IPS-18c (cell line): Measurements from ENCODE around the gene ETS1.

Experiments used
- H3K4me3 ChIP-seq: 2 replicates; pipeline ENCODE4 v1.7.0; 2013; ENCODE audit warnings: low read depth, mild to moderate bottlenecking, low read length, moderate library complexity; ENCODE audit not compliant: insufficient read depth
- H3K9me3 ChIP-seq: one replicate; pipeline ENCODE4 v1.6.1; 2013; ENCODE audit warnings: mild to moderate bottlenecking, low read length, moderate library complexity; ENCODE audit not compliant: control insufficient read depth, insufficient read depth

The ETS1 gene, protein sequence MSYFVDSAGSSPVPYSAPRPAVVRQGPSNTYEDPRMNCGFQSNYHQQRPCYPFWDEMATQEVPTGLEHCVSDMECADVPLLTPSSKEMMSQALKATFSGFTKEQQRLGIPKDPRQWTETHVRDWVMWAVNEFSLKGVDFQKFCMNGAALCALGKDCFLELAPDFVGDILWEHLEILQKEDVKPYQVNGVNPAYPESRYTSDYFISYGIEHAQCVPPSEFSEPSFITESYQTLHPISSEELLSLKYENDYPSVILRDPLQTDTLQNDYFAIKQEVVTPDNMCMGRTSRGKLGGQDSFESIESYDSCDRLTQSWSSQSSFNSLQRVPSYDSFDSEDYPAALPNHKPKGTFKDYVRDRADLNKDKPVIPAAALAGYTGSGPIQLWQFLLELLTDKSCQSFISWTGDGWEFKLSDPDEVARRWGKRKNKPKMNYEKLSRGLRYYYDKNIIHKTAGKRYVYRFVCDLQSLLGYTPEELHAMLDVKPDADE

DNA sequence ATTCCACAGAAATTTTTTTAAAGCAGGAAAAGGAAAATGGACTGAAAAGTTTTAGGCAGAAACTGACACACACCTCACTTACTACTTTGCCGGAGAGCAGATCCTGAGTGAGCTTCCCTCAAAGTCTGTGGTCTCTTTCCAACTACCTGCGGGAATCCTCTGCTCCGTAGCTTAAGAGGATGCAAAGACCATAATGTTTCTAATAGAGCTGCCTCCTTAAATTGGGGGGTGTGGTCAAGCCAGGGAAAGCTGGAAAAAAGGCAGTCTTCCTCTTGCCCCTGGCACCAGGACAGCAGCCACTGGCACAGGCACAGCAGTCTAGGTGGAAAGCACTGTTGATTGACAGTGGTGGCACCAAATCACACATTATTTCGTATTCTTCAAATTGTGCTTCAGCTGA, at the start of gene ETS1:
TSS of gene ETS1 (minus strand) at position 144 of the 400 bp plus-strand sequence. CDS start 14,428 bp downstream, outside the sequence.
- Histone ChIP-seq H3K4me3 (peak within 1 kb of the TSS; percentile 32), H3K9me3 (no peaks in the 10 kb centered on the region)

DNA sequence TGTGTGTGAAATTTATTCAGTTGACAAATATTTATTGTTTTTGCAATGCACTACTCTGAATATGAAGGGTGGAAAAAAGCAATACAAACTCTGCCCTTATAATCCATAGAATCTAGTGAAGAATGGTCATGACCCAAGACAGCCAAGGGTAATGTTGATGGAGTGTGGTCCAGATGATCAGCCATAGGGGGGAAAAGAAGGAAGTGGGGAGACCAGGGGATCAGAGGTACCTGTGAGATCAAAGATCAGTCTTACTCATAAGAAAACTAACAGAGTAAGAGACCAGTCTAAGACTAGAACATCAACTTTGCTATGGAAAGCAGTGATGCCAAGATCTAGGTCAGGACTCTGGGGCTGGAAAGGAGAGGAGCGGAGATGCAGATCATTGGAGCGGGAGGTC, 47.0 kb upstream of the ETS1 start:
- Histone ChIP-seq H3K9me3 (no peaks in the 10 kb centered on the region), H3K4me3 (no peak overlapping the region)

DNA sequence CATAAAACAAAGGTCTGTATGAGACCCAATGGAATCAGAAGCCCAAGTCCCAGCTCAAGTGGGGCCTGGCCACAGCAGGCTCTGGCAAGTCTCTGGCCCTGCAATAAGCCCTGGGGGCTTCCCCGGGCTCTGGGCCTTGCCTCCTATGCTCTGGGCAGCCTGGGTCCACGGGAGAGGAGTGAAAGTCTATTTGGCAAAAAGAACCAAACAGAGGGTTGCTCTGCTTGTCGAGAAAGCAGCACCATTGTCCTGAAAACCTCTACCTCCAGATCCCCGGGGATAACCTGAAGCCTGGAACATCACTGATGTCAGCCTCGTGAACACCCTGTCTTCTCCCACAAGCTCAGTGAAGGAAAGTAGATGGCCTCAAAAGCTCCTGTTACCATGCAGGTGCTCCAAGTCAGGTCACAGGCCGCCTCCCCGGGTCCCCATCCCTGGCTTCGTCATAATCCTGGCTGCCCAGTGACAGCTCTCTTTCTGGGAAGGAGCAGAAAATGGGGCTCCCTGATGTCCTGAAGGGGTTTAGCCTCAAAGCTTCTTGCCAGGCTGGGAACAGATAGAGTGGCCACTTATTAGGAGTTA, 46.1 kb upstream of the ETS1 start:
- Histone ChIP-seq H3K9me3 (no peaks in the 10 kb centered on the region), H3K4me3 (no peak overlapping the region)

DNA sequence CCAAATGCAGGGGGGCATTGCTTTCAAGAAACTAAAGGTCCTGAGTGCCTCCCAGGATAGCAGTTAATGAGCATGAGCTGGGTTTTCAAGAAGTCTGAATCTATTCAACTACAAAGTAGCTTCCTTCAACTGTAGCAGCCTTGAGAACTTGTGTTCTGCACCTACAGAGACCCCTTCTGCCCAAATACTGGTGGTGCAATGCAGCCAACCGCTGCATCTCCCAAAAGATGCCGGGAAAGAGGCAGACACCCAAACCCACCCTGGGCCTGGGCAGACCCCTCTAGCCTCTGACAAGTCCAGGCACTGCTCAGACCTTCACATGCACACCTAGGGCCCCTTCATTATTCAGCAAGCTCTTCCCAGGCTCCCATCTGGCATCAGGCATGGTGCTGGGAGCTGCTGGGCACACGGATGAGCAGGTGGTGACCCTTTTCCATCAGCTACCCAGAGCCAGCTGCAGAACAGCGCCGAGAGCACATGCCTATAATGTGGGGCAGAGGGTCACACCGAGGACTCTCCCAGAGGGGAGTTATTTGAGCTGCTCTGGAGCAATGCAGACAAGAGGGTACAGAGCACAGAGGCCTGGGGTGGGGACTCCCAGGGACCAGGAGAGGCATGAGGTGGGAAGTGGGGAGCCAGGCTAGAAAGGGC, 44.9 kb upstream of the ETS1 start:
- no peak overlapping the region for H3K4me3 ChIP-seq
- no peaks in the 10 kb centered on the region for H3K9me3 ChIP-seq

DNA sequence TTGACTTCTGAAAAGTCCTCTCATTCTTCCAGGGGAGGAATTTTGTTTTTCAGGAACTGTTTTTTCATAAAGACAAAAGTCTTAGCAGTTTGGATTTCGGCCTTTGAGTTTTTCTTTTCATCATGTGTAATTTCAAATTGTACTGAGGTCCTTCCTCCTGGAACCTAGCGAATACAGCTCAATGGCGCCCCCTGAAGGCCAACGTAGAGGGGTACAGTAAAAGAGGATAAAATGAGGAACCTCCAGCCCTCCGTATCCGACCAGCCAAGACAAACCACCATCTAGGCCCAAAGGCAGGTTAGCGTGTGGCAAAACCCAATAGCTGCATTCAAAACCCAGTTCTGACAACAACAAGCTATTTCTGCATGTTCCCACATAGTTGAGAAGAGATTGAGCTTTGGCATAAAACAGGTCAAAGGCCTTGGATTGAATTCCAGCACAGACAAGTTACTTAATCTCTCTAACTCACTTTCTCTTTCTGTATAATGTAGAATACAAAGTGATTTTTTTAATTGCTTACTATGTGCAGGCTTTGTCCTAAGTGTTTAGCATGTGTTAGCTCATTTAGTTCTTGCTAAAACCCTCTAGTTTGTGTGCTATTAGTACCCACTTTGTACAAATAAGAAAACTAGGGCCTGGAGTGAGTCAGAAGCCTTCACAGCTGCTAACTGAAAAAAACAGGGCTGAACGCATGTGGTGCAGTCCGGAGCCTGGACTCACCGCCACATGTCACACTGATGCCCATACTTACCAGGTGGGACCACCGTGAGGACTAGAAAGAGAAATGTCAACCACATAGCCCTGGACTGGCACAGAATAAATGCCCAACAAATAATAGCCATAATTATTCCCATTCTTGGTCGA, 43.2 kb upstream of the ETS1 start:
- Histone ChIP-seq H3K4me3 (no peak overlapping the region), H3K9me3 (no peaks in the 10 kb centered on the region)

DNA sequence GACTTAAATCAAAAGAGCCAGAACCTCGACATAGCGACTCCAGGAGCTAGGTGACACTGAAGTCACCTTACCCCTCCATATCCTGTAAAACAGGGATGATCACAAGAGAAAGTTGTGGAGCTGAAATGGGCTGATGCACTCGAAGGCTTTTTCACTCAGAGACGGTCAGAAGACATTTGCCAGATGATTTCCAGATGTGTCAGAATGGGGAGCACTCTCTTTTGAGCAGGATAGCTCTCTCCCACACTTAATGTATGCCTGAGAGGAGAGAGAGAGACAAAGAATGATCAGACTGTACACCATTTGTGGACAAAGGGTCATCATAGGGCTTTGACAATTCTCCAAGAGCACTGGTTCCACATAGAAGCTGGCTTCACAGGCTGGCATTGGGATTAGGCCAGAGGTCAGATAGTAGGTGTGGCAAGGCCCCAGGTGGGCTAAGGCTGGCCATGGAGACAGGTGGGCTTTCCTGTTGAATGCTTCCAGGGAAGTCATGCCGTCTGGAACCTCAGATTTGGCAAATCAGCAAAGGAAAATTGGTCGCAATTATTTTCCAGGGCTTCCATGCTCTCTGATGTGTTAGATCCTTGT, 42.3 kb upstream of the ETS1 start:
- no peak overlapping the region for H3K4me3 ChIP-seq

DNA sequence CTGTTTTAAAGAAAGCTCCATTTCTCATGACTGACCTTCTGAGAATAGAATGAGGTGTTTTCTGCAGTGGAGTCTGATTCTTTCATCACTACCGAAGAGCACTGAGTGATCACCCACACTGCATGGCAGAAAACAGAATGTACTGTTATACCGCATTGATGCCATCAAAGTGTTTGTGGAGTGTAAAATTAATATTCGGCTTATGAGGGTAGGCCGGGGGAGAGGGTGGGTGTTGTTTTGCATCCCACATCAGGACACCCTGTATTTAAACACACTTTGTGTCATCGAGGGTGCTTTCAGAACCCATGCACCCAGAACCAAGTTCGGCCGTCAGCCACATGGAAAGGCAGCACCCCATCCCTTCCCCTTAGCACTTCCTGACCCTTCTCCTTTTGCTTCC, 41.3 kb upstream of the ETS1 start:
- H3K9me3 ChIP-seq: no peaks in the 10 kb centered on the region
- H3K4me3 ChIP-seq: no peak overlapping the region

More for the DNA sequence above, 42.3 kb upstream of the ETS1 start:
- H3K9me3 ChIP-seq: no peaks in the 10 kb centered on the region

DNA sequence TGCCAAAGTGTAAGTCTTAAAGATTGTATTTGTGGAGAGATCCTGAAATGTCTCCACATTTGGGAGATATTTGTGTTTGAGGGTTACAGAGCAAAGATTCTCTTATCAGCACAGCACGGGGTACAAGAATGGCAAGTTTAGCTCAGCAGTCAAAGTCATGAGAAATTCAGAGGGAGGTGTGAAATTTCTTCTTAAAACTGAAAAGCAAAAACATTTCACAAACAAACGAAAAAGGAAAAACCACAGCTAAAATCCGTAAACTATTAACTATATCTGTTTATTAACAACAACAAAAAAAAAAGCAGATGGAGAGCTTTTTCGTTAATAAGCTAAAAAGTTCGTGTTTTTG, 40.9 kb upstream of the ETS1 start:
- Histone ChIP-seq H3K9me3 (no peaks in the 10 kb centered on the region), H3K4me3 (no peak overlapping the region)

DNA sequence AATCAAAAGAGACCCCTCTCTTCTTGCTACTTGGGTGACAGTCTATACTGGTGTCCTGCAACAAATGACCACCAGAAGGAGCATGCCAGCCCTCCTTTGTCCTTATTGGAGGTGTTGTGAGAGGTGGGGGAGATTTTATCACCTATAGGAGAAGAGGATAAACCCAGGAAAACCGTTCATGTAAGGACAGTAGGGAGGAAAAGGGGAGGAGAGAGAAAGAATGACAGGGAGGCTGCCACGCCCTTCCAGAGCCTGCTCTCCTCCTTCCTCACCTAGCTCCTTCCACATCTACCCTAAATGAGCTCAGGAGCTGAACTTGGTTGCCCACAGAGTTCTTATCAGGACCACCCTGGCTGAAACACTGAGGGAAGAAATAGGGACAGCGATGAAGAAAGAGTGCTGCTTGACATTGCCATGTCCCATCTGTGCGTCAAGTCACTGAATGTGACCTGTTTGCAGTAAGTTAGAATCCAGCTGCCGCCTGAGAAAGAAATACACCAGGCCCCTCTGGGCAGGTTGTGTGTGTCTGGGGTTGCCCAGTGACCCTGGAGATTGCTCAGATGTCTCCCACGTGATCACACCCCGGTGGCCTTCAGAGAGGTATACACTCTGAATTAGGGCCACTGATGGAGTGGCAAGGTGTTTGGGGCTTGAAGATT, 40.4 kb upstream of the ETS1 start:
- Histone ChIP-seq H3K9me3 (no peaks in the 10 kb centered on the region), H3K4me3 (no peak overlapping the region)

DNA sequence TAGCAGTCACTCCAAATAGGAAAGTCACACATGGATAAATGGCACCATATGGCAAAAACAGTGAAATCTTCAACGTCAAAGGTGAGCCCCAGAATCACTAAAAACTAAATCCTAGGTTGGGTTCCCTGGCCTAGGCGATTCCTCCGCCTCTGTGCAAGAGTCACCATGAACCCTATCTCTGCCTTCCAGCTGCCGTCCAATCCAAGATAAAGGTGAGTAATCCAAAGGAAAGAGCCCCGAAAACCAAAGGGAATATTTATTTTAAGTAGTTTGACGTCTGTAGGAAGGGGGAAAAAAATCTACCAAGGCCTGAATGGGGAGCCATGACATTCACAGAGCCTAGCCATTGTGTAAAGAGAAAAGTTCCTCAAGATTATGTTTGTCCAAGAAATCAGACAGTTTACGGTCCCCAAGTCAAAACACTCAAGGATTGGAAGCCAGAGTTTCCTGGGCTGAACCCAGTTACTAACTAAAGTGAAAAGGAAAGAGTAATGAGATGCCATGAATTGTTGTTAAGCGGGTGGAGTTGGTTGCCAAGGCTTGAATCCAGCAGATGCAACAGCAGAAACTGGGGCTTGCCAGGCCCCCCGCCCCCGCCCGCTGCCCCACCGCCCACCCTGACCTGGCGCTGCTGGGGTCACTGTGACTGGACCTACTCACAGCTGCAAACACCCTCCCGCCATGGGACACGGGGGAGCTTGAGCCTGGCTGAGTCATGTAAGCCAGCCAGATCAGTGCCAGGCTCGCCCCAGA, 39.7 kb upstream of the ETS1 start:
- Histone ChIP-seq H3K9me3 (no peaks in the 10 kb centered on the region), H3K4me3 (no peak overlapping the region)

DNA sequence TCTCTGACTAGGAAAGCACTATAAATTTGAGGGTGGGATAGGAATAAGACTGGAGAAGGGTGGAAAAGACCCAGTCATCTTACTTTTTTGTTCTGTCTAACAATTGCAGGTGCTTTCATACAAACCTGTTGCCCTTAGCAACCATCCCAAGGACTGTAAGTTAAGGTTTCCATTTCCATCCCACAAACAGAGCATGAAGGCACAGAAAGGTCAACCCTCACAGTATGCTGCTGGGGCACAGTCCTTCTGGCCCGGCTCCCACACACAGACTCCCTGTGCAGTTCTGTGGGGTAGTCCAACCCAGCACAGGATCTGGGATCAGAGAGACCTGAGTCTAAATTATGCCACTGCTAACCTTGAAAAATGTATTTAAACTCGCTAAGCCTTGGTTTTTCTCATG, 38.4 kb upstream of the ETS1 start:
- H3K9me3 ChIP-seq: no peaks in the 10 kb centered on the region
- H3K4me3 ChIP-seq: no peak overlapping the region

DNA sequence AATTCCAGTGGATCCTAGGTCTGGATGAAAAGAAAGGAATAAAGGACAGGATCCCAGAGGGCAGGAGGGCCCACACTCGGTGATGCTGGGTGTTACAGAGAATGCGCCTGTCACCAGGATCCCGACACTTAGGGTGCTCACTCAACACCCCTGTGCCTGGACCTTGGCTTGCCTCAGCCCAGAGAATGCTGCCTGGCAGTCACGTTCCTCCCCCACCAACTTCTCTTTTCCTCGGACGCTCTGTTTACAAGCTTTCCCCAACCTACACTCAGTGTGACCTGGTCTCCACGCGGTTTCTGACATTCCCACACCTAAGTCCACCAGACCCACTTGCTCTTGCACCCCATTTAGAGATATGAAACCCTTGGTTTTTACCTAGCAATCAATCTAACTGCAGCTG, 38.0 kb upstream of the ETS1 start:
- H3K4me3 ChIP-seq: no peak overlapping the region
- H3K9me3 ChIP-seq: no peaks in the 10 kb centered on the region

DNA sequence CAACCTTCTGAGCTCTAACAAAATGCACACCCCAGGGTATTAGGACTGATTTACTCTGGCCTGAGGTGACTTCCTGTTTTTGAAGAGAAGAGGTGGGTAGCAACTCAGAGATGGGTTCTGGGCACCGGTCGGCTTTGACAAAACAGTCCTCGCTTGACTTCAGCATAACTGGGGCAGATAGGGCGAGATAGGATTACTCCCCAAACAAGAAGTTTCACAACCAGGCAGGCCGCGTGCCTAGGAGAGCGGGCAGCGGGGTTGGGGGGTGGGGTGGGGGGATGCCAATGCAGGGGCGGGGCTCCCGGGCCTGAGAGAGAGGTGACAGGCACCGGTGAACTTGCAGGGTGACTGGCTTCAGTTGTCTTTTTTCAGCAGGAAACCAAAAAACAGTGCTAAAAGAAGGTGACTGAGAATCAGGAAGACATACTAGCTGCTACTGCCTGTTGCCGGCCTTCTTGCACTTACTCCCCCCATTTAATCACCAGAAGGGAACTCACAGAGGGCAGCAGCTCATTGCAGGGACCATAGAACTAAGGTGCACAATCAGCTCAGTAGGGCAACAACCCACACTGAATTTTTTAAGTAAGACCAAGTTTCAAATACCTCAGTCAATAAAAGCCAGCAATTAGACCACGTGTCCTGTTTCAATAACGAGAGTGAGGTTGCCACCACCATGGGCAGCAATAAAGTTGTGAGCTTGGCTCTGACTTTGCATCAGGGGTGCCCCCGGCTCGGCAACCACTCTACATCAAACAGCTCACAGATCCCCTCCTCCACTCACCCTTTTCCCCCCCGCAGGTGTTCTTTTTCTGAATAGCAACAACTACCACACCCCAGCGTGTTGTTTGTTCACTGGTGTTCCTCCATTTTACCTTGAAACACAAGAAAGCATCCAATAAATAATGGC, 37.2 kb upstream of the ETS1 start:
- Histone ChIP-seq H3K4me3 (0 out of 2 replicates have a peak overlapping the region, but pooled peaks have one; percentile 9), H3K9me3 (no peaks in the 10 kb centered on the region)

DNA sequence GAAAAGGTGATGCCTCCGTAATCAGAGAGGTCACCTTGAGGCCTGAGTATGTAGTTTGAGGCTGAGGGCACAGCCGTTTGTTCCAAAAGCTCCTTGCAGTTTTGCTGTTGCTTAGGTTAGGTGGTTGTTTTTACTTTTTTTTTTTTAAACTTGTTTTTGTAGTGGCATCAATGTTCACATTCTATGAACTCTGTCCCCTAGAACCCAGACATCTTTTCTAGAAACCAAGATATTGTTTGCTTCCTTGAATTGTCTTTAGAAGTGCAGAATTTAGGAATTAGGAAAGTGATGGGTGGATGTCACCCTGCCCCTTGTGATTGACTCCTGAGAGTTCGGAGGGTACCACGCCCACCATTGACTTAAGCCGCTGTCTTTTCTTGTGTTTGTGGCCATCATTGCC, 35.7 kb upstream of the ETS1 start:
- H3K4me3 ChIP-seq: no peak overlapping the region

More for the DNA sequence above, 35.7 kb upstream of the ETS1 start:
- H3K9me3 ChIP-seq: no peaks in the 10 kb centered on the region
